WTC11 (cell line): Measurements from ENCODE around the gene IL1RAPL1. TPM values are rescaled to one million over a fixed set of nuclear protein-coding genes. Genes with fewer than 3 reads are reported as not detected.

ENCODE experiments used
- ATAC-seq: fragments of 200-7000 bp; cut with Tn5 transposase; 2 replicates; pipeline ENCODE4 v1.10.0; 2021; ENCODE audit warnings: mild to moderate bottlenecking, moderate library complexity
- CTCF ChIA-PET: fragments of 300-600 bp; sonication (Branson Sonifier 250); formaldehyde crosslinking; loops from one replicate; lab custom pipeline; 2021; ENCODE audit warnings: antibody characterized with exemption; lab: Charles Lee
- POLR2A ChIA-PET: fragments of 350-600 bp; sonication (Branson Sonifier 250); formaldehyde crosslinking; loops from one replicate; lab custom pipeline; 2021; ENCODE audit warnings: antibody characterized with exemption; lab: Charles Lee
- DNase-seq: peaks from one replicate; pipeline ENCODE4 v3.0.0; 2021; ENCODE audit warnings: low spot score
- H3K27ac Mint-ChIP-seq: 2 replicates; pipeline ENCODE4 v1.8.0; 2021; ENCODE audit warnings: mixed read lengths
- H3K27me3 Mint-ChIP-seq: 2 replicates; pipeline ENCODE4 v1.8.0; 2021; ENCODE audit warnings: low read depth, mild to moderate bottlenecking, moderate library complexity, mixed read lengths
- H3K36me3 Mint-ChIP-seq: 2 replicates; pipeline ENCODE4 v1.8.0; 2021; ENCODE audit warnings: mixed read lengths
- H3K4me1 Mint-ChIP-seq: 2 replicates; pipeline ENCODE4 v1.8.0; 2022; ENCODE audit warnings: mixed read lengths
- H3K4me3 Mint-ChIP-seq: 2 replicates; pipeline ENCODE4 v1.8.0; 2021; ENCODE audit warnings: mild to moderate bottlenecking, moderate library complexity, mixed read lengths
- H3K9me3 Mint-ChIP-seq: 2 replicates; pipeline ENCODE4 v1.8.0; 2021; ENCODE audit warnings: mixed read lengths
- AFF4 ChIP-seq: sonication (generic); formaldehyde crosslinking; IDR thresholded peaks from 2 replicates; pipeline ENCODE4 v1.8.1; 2023; ENCODE audit warnings: mild to moderate bottlenecking, missing genetic modification reagents, borderline replicate concordance
- E2F4 ChIP-seq: sonication (generic); formaldehyde crosslinking; IDR thresholded peaks from 2 replicates; pipeline ENCODE4 v1.8.1; 2022; ENCODE audit warnings: low read depth, mild to moderate bottlenecking, moderate library complexity, missing genetic modification reagents, borderline replicate concordance
- EMX1 ChIP-seq: fragments of 250-450 bp; sonication (Bioruptor Pico); IDR thresholded peaks from 2 replicates; pipeline ENCODE4 v1.8.0; 2021; ENCODE audit warnings: mild to moderate bottlenecking
- ESRRA ChIP-seq: sonication (generic); formaldehyde crosslinking; IDR thresholded peaks from 2 replicates; pipeline ENCODE4 v1.8.1; 2022; ENCODE audit warnings: mild to moderate bottlenecking, missing genetic modification reagents, borderline replicate concordance
- FOXJ3 ChIP-seq: sonication (generic); formaldehyde crosslinking; IDR thresholded peaks from 2 replicates; pipeline ENCODE4 v1.9.0; 2021; ENCODE audit warnings: missing genetic modification reagents, mild to moderate bottlenecking, borderline replicate concordance
- FOXP1 ChIP-seq: sonication (generic); formaldehyde crosslinking; IDR thresholded peaks from 2 replicates; pipeline ENCODE4 v1.8.0; 2022; ENCODE audit warnings: missing genetic modification reagents, mild to moderate bottlenecking, moderate library complexity, borderline replicate concordance
- GABPB1 ChIP-seq: sonication (generic); formaldehyde crosslinking; IDR thresholded peaks from 2 replicates; pipeline ENCODE4 v1.8.1; 2023; ENCODE audit warnings: mild to moderate bottlenecking, missing genetic modification reagents
- GRHL2 ChIP-seq: fragments of 250-450 bp; sonication (Bioruptor Pico); IDR thresholded peaks from 2 replicates; pipeline ENCODE4 v1.8.0; 2022; ENCODE audit warnings: mild to moderate bottlenecking, moderate library complexity; ENCODE audit not compliant: insufficient replicate concordance, severe bottlenecking
- JUN ChIP-seq: sonication (generic); formaldehyde crosslinking; IDR thresholded peaks from 2 replicates; pipeline ENCODE4 v1.8.0; 2023; ENCODE audit warnings: mild to moderate bottlenecking, missing genetic modification reagents
- MAX ChIP-seq: sonication (generic); formaldehyde crosslinking; IDR thresholded peaks from 2 replicates; pipeline ENCODE4 v1.8.0; 2022; ENCODE audit warnings: mild to moderate bottlenecking, missing genetic modification reagents
- NFYB ChIP-seq: sonication (generic); formaldehyde crosslinking; conservative IDR thresholded peaks from 2 replicates; pipeline ENCODE4 v1.8.0; 2022; ENCODE audit warnings: low read depth, missing genetic modification reagents
- NR1H2 ChIP-seq: sonication (generic); formaldehyde crosslinking; IDR thresholded peaks from 2 replicates; pipeline ENCODE4 v1.9.0; 2021; ENCODE audit warnings: mild to moderate bottlenecking, moderate library complexity, missing genetic modification reagents
- PRDM15 ChIP-seq: sonication (generic); formaldehyde crosslinking; IDR thresholded peaks from 2 replicates; pipeline ENCODE4 v1.8.0; 2022; ENCODE audit warnings: missing genetic modification reagents
- PREB ChIP-seq: sonication (generic); formaldehyde crosslinking; IDR thresholded peaks from 2 replicates; pipeline ENCODE4 v1.8.1; 2022; ENCODE audit warnings: mild to moderate bottlenecking, missing genetic modification reagents, moderate library complexity, borderline replicate concordance
- RORB ChIP-seq: fragments of 250-450 bp; sonication (Bioruptor Pico); IDR thresholded peaks from 2 replicates; pipeline ENCODE4 v1.9.0; 2021; ENCODE audit warnings: mild to moderate bottlenecking
- ZNF281 ChIP-seq: sonication (generic); formaldehyde crosslinking; IDR thresholded peaks from 2 replicates; pipeline ENCODE4 v1.8.0; 2023; ENCODE audit warnings: mild to moderate bottlenecking, missing genetic modification reagents
- ZSCAN18 ChIP-seq: fragments of 250-450 bp; sonication (Bioruptor Pico); IDR thresholded peaks from 2 replicates; pipeline ENCODE4 v2.1.2; 2022; ENCODE audit warnings: mild to moderate bottlenecking, moderate library complexity
- total RNA-seq: library from RNA; stranded (reverse); gene quantifications from 3 replicates; pipeline ENCODE4 v1.2.3, GENCODE V29; 2021
- TF ChIP-seq, protein P1 (sequence below): sonication (generic); formaldehyde crosslinking; IDR thresholded peaks from 2 replicates; pipeline ENCODE4 v1.8.0; 2023; ENCODE audit warnings: missing genetic modification reagents
- TF ChIP-seq, protein P2 (sequence below): fragments of 250-450 bp; sonication (Bioruptor Pico); IDR thresholded peaks from 2 replicates; pipeline ENCODE4 v1.9.0; 2021; ENCODE audit warnings: mild to moderate bottlenecking

IL1RAPL1 gene
- total RNA-seq, 1 experiment from 2014 or later = 0.13 TPM

- ATAC-seq = no peak
- DNase-seq = no peak
- no peaks in the 10 kb centered on the region for H3K27me3 Mint-ChIP-seq
- no peaks in the 10 kb centered on the region for H3K36me3 Mint-ChIP-seq
- CTCF ChIA-PET = no interaction called here
- no peak overlapping the region for H3K4me3 Mint-ChIP-seq
- H3K27ac Mint-ChIP-seq = no peak overlapping the region
- TF ChIP-seq AFF4 = no peak
- TF ChIP-seq FOXJ3 (CRISPR knock-in tag) = no peak
- TF ChIP-seq NR1H2 (CRISPR knock-in tag) = no peak
- no peak for TF ChIP-seq JUN
- TF ChIP-seq E2F4 (CRISPR knock-in tag) = no peak
- TF ChIP-seq ZNF281 (CRISPR knock-in tag) = no peak
- no peak for TF ChIP-seq RORB
- no peak for TF ChIP-seq ESRRA (CRISPR knock-in tag)
- TF ChIP-seq PREB (CRISPR knock-in tag) = no peak
- TF ChIP-seq FOXP1 = no peak
- TF ChIP-seq GABPB1 (CRISPR knock-in tag) = no peak
- TF ChIP-seq GRHL2 (CRISPR knock-in tag) = no peak
- TF ChIP-seq EMX1 (CRISPR knock-in tag) = no peak
- TF ChIP-seq, protein P1, sequence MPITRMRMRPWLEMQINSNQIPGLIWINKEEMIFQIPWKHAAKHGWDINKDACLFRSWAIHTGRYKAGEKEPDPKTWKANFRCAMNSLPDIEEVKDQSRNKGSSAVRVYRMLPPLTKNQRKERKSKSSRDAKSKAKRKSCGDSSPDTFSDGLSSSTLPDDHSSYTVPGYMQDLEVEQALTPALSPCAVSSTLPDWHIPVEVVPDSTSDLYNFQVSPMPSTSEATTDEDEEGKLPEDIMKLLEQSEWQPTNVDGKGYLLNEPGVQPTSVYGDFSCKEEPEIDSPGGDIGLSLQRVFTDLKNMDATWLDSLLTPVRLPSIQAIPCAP (CRISPR knock-in tag) = no peak
- TF ChIP-seq ZSCAN18 (CRISPR knock-in tag) = no peak
- TF ChIP-seq, protein P2, sequence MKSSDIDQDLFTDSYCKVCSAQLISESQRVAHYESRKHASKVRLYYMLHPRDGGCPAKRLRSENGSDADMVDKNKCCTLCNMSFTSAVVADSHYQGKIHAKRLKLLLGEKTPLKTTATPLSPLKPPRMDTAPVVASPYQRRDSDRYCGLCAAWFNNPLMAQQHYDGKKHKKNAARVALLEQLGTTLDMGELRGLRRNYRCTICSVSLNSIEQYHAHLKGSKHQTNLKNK = no peak
- TF ChIP-seq PRDM15 (CRISPR knock-in tag) = no peak
- no peak for TF ChIP-seq MAX
- TF ChIP-seq NFYB = no peak
- POLR2A ChIA-PET = no interaction called here
- no peaks in the 10 kb centered on the region for H3K9me3 Mint-ChIP-seq
- H3K4me1 Mint-ChIP-seq = no peaks in the 10 kb centered on the region; the same call in 1 of the 2 replicates
Observed at GRCh38 chrX:29813174-29813573, 1225.9 kb downstream of the IL1RAPL1 start.
